ENCODE data around the gene SFT2D3. TPM values are rescaled to one million over a fixed set of nuclear protein-coding genes. Genes with fewer than 3 reads are reported as not detected.

The SFT2D3 gene
- total and polyA plus RNA-seq, 10 donors: 3.7 to 13.2 (median 8.9) TPM

GRCh38 chr2:127753374-127753773 lies 52.1 kb downstream of the SFT2D3 start:
- TF ChIP-seq POLR2A (IDR thresholded peaks at IDR 0.05): no peak
- no peak for TF ChIP-seq POLR2AphosphoS5 (IDR thresholded peaks at IDR 0.05)
- TF ChIP-seq CTCF (IDR thresholded peaks at IDR 0.05 in 8 of 11, conservative IDR thresholded peaks at IDR 0.05 in 3 of 11): no peak
- peaks cover 0 to 15% (median 11%) of the 10 kb centered on the region in 6 donors for H3K4me1 ChIP-seq
- intact Hi-C loops (cut with DNase I; ENCODE audit: low total_unique reads): no loop called here

GRCh38 chr2:127754186-127754585 lies 52.9 kb downstream of the SFT2D3 start:
- intact Hi-C loops (cut with DNase I; ENCODE audit: low total_unique reads): no loop called here
- DNase-seq: no peak
- 72 to 83% (median 79%) methylated on average over 8 of the region's 8 CpGs for WGBS, 5 donors
- H3K9me3 ChIP-seq: no peaks in the 10 kb centered on the region
- no peak overlapping the region for H3K27ac ChIP-seq
- no peaks in the 10 kb centered on the region for H3K27me3 ChIP-seq (replicated peaks in 1 of 7)
- H3K36me3 ChIP-seq: peaks cover 0 to 70% (median 4%) of the 10 kb centered on the region in 6 donors
- no peak for TF ChIP-seq POLR2A (IDR thresholded peaks at IDR 0.05)
- no peak for TF ChIP-seq CTCF (IDR thresholded peaks at IDR 0.05 in 8 of 11, conservative IDR thresholded peaks at IDR 0.05 in 3 of 11)
- TF ChIP-seq POLR2AphosphoS5 (IDR thresholded peaks at IDR 0.05): no peak
- peaks cover 0 to 12% (median 9%) of the 10 kb centered on the region in 6 donors for H3K4me1 ChIP-seq
- H3K4me3 ChIP-seq: no peak overlapping the region

More at GRCh38 chr2:127753374-127753773, 52.1 kb downstream of the SFT2D3 start:
- no peak overlapping the region for H3K4me3 ChIP-seq
- H3K27ac ChIP-seq: no peak overlapping the region
- no peaks in the 10 kb centered on the region for H3K9me3 ChIP-seq
- H3K36me3 ChIP-seq: peaks cover 0 to 70% (median 0%) of the 10 kb centered on the region in 6 donors
- DNase-seq: no peak
- H3K27me3 ChIP-seq (replicated peaks in 1 of 7): no peaks in the 10 kb centered on the region

Other genes starting within 250 kb of the SFT2D3 start
- 10 to 100 TPM; 40.5 to 59.7 (median 44.3) TPM for gene IWS1, start 175.0 kb upstream of the SFT2D3 start, total RNA-seq
- gene IWS1, start 175.0 kb upstream of the SFT2D3 start, polyA plus RNA-seq: 10 to 100 TPM; 18.8 to 28.1 (median 22.0) TPM
- 10 to 100 TPM; 32.3 to 55.7 (median 50.1) TPM for gene MYO7B, start 165.8 kb upstream of the SFT2D3 start, total RNA-seq
- gene MYO7B, start 165.8 kb upstream of the SFT2D3 start, polyA plus RNA-seq: 100 to 1,000 TPM in 2 of 3 donors, 10 to 100 TPM in 1; 76.9 to 165 (median 103) TPM
- gene GPR17, start 55.3 kb upstream of the SFT2D3 start, total RNA-seq: under 1 TPM in 3 of 7 donors, not detected in 4; 0.22 to 0.79 (median 0.23) TPM
- gene GPR17, start 55.3 kb upstream of the SFT2D3 start, polyA plus RNA-seq: 1 to 10 TPM in 1 of 3 donors, under 1 TPM in 2; 0.09 to 1.9 (median 0.26) TPM
- 100 to 1,000 TPM in 3 of 7 donors, 10 to 100 TPM in 4; 62.5 to 190 (median 76.3) TPM for gene LIMS2, start 26.0 kb upstream of the SFT2D3 start, total RNA-seq
- 100 to 1,000 TPM in 2 of 3 donors, 10 to 100 TPM in 1; 76.1 to 437 (median 328) TPM for gene LIMS2, start 26.0 kb upstream of the SFT2D3 start, polyA plus RNA-seq
- gene WDR33, start 109.7 kb downstream of the SFT2D3 start, total RNA-seq: 10 to 100 TPM; 56.6 to 85.3 (median 64.1) TPM
- gene WDR33, start 109.7 kb downstream of the SFT2D3 start, polyA plus RNA-seq: 10 to 100 TPM; 15.4 to 18.4 (median 17.5) TPM
- gene POLR2D, start 156.7 kb downstream of the SFT2D3 start, total RNA-seq: 10 to 100 TPM; 16.1 to 29.8 (median 25.6) TPM
- 10 to 100 TPM; 11.4 to 16.0 (median 13.4) TPM for gene POLR2D, start 156.7 kb downstream of the SFT2D3 start, polyA plus RNA-seq
- gene AMMECR1L, start 184.5 kb downstream of the SFT2D3 start, total RNA-seq: 10 to 100 TPM; 12.9 to 17.2 (median 15.0) TPM
- 1 to 10 TPM; 4.8 to 8.3 (median 7.7) TPM for gene AMMECR1L, start 184.5 kb downstream of the SFT2D3 start, polyA plus RNA-seq